ENCODE results near the gene SPRY2.

- TF ChIP-seq ZFP3 (CRISPR knock-in tag; IDR thresholded peaks at IDR 0.05) (no peak), ZFP30 (CRISPR knock-in tag; IDR thresholded peaks at IDR 0.05) (no peak), BACH2 (CRISPR knock-in tag; IDR thresholded peaks at IDR 0.05; ENCODE audit: borderline replicate concordance) (no peak), CREB5 (CRISPR knock-in tag; IDR thresholded peaks at IDR 0.05; ENCODE audit: low read depth) (no peak), RARB (CRISPR knock-in tag; IDR thresholded peaks at IDR 0.05) (no peak), PATZ1 (CRISPR knock-in tag; IDR thresholded peaks at IDR 0.05; ENCODE audit: borderline replicate concordance) (no peak), TOX (CRISPR knock-in tag; IDR thresholded peaks at IDR 0.05; ENCODE audit: borderline replicate concordance) (no peak), GLIS3 (CRISPR knock-in tag; IDR thresholded peaks at IDR 0.05) (no peak), OSR1 (CRISPR knock-in tag; IDR thresholded peaks at IDR 0.05) (no peak), PPARA (CRISPR knock-in tag; IDR thresholded peaks at IDR 0.05; ENCODE audit: borderline replicate concordance) (no peak)
These were observed 3.4 kb downstream of the SPRY2 start for GRCh38 chr13:80337288-80338081.
